ENCODE measurements around the gene PLA2G6. TPM values are rescaled to one million over a fixed set of nuclear protein-coding genes. Genes with fewer than 3 reads are reported as not detected.

The PLA2G6 gene
- total RNA-seq, 1 donor from 2014 or later = 36.0 TPM

- no peak for DNase-seq (ENCODE audit: low spot score)
- Mint-ChIP-seq H3K4me1 (ENCODE audit: low read depth) (no peaks in the 10 kb centered on the region), H3K27me3 (ENCODE audit: low read depth) (peaks cover under 1% of the 10 kb centered on the region), H3K36me3 (ENCODE audit: low read depth) (no peaks in the 10 kb centered on the region), H3K9me3 (no peaks in the 10 kb centered on the region), H3K4me3 (ENCODE audit: low read depth) (no peak overlapping the region), H3K27ac (no peak overlapping the region)
- intact Hi-C loops (cut with micrococcal nuclease) = no loop called here
These were observed 107.2 kb downstream of the PLA2G6 start for GRCh38 chr22:38074181-38075104.

- H3K9me3 Mint-ChIP-seq = no peaks in the 10 kb centered on the region
- H3K4me3 Mint-ChIP-seq (ENCODE audit: low read depth) = no peak overlapping the region
- intact Hi-C loops (cut with micrococcal nuclease) = no loop called here
- DNase-seq (ENCODE audit: low spot score) = no peak
- no peaks in the 10 kb centered on the region for H3K27me3 Mint-ChIP-seq (ENCODE audit: low read depth)
- no peak overlapping the region for H3K27ac Mint-ChIP-seq
- H3K36me3 Mint-ChIP-seq (ENCODE audit: low read depth) = no peaks in the 10 kb centered on the region
- no peaks in the 10 kb centered on the region for H3K4me1 Mint-ChIP-seq (ENCODE audit: low read depth)
These were observed 108.2 kb downstream of the PLA2G6 start for GRCh38 chr22:38073150-38074130.

GRCh38 chr22:38072322-38073149 lies 109.1 kb downstream of the PLA2G6 start:
- Mint-ChIP-seq H3K9me3 (no peaks in the 10 kb centered on the region), H3K4me1 (ENCODE audit: low read depth) (no peaks in the 10 kb centered on the region), H3K27ac (no peak overlapping the region), H3K36me3 (ENCODE audit: low read depth) (no peaks in the 10 kb centered on the region), H3K4me3 (ENCODE audit: low read depth) (no peak overlapping the region), H3K27me3 (ENCODE audit: low read depth) (no peaks in the 10 kb centered on the region)
- intact Hi-C loops (cut with micrococcal nuclease) = no loop called here
- DNase-seq (ENCODE audit: low spot score) = no peak

GRCh38 chr22:38071421-38072321 lies 110.0 kb downstream of the PLA2G6 start:
- no peaks in the 10 kb centered on the region for H3K4me1 Mint-ChIP-seq (ENCODE audit: low read depth)

GRCh38 chr22:38070250-38070921 lies 111.2 kb downstream of the PLA2G6 start:
- no peaks in the 10 kb centered on the region for H3K36me3 Mint-ChIP-seq (ENCODE audit: low read depth)
- no peaks in the 10 kb centered on the region for H3K9me3 Mint-ChIP-seq
- intact Hi-C loops (cut with micrococcal nuclease) = no loop called here
- no peaks in the 10 kb centered on the region for H3K4me1 Mint-ChIP-seq (ENCODE audit: low read depth)
- H3K27ac Mint-ChIP-seq = no peak overlapping the region
- H3K27me3 Mint-ChIP-seq (ENCODE audit: low read depth) = no peaks in the 10 kb centered on the region
- no peak for DNase-seq (ENCODE audit: low spot score)
- no peak overlapping the region for H3K4me3 Mint-ChIP-seq (ENCODE audit: low read depth)

More at GRCh38 chr22:38071421-38072321, 110.0 kb downstream of the PLA2G6 start:
- H3K9me3 Mint-ChIP-seq = no peaks in the 10 kb centered on the region
- no peaks in the 10 kb centered on the region for H3K36me3 Mint-ChIP-seq (ENCODE audit: low read depth)
- H3K27ac Mint-ChIP-seq = no peak overlapping the region
- H3K27me3 Mint-ChIP-seq (ENCODE audit: low read depth) = no peaks in the 10 kb centered on the region
- H3K4me3 Mint-ChIP-seq (ENCODE audit: low read depth) = no peak overlapping the region
- no peak for DNase-seq (ENCODE audit: low spot score)
- intact Hi-C loops (cut with micrococcal nuclease) = no loop called here

- no peaks in the 10 kb centered on the region for H3K9me3 Mint-ChIP-seq
- no peaks in the 10 kb centered on the region for H3K27me3 Mint-ChIP-seq (ENCODE audit: low read depth)
- no peak for DNase-seq (ENCODE audit: low spot score)
These were observed 112.0 kb downstream of the PLA2G6 start for GRCh38 chr22:38069372-38070249.

GRCh38 chr22:38068641-38069371 lies 112.8 kb downstream of the PLA2G6 start:
- H3K9me3 Mint-ChIP-seq = no peaks in the 10 kb centered on the region
- H3K27me3 Mint-ChIP-seq (ENCODE audit: low read depth) = no peaks in the 10 kb centered on the region
- H3K4me3 Mint-ChIP-seq (ENCODE audit: low read depth) = no peak overlapping the region
- DNase-seq (ENCODE audit: low spot score) = no peak
- H3K4me1 Mint-ChIP-seq (ENCODE audit: low read depth) = no peaks in the 10 kb centered on the region
- no peaks in the 10 kb centered on the region for H3K36me3 Mint-ChIP-seq (ENCODE audit: low read depth)
- no peak overlapping the region for H3K27ac Mint-ChIP-seq
- intact Hi-C loops (cut with micrococcal nuclease) = no loop called here

More at GRCh38 chr22:38069372-38070249, 112.0 kb downstream of the PLA2G6 start:
- intact Hi-C loops (cut with micrococcal nuclease) = no loop called here
- no peaks in the 10 kb centered on the region for H3K4me1 Mint-ChIP-seq (ENCODE audit: low read depth)
- no peaks in the 10 kb centered on the region for H3K36me3 Mint-ChIP-seq (ENCODE audit: low read depth)
- no peak overlapping the region for H3K4me3 Mint-ChIP-seq (ENCODE audit: low read depth)
- no peak overlapping the region for H3K27ac Mint-ChIP-seq

- H3K27me3 Mint-ChIP-seq (ENCODE audit: low read depth) = no peaks in the 10 kb centered on the region
- intact Hi-C loops (cut with micrococcal nuclease) = no loop called here
- DNase-seq (ENCODE audit: low spot score) = no peak
These were observed 113.8 kb downstream of the PLA2G6 start for GRCh38 chr22:38067761-38068360.

GRCh38 chr22:38067028-38067415 lies 114.6 kb downstream of the PLA2G6 start:
- Mint-ChIP-seq H3K4me1 (ENCODE audit: low read depth) (no peaks in the 10 kb centered on the region), H3K27ac (no peak overlapping the region), H3K36me3 (ENCODE audit: low read depth) (no peaks in the 10 kb centered on the region), H3K4me3 (ENCODE audit: low read depth) (no peak overlapping the region), H3K27me3 (ENCODE audit: low read depth) (no peaks in the 10 kb centered on the region), H3K9me3 (no peaks in the 10 kb centered on the region)
- DNase-seq (ENCODE audit: low spot score) = no peak
- intact Hi-C loops (cut with micrococcal nuclease) = no loop called here

More at GRCh38 chr22:38067761-38068360, 113.8 kb downstream of the PLA2G6 start:
- H3K4me3 Mint-ChIP-seq (ENCODE audit: low read depth) = no peak overlapping the region
- H3K9me3 Mint-ChIP-seq = no peaks in the 10 kb centered on the region
- no peak overlapping the region for H3K27ac Mint-ChIP-seq
- H3K36me3 Mint-ChIP-seq (ENCODE audit: low read depth) = no peaks in the 10 kb centered on the region
- no peaks in the 10 kb centered on the region for H3K4me1 Mint-ChIP-seq (ENCODE audit: low read depth)
